ENCODE results near the gene DDX1. TPM values are rescaled to one million over a fixed set of nuclear protein-coding genes. Genes with fewer than 3 reads are reported as not detected.

The DDX1 gene
- total and polyA plus RNA-seq, 2 of the 4 experiments (the other 2 are of a cell fraction) = 73.6 to 74.9 TPM

- no CpG with 5 or more reads among the region's 9 CpGs for WGBS, 2 experiments (ENCODE audit: extremely low coverage in 2 of 2, insufficient read length in 1 of 2)
- H3K56ac ChIP-seq (ENCODE audit: extremely low read depth, insufficient read depth, low read length) = no peak overlapping the region
- no peaks in the 10 kb centered on the region for H3K9me3 ChIP-seq (ENCODE audit: control insufficient read depth, insufficient read depth, low read length)
- no peaks in the 10 kb centered on the region for H3K27me3 ChIP-seq (ENCODE audit: control insufficient read depth, insufficient read depth, low read length)
- no peak overlapping the region for H3K4me3 ChIP-seq (ENCODE audit: insufficient read depth, low read depth, low read length)
- CTCF ChIA-PET = no interaction called here
- no peak overlapping the region for H3K14ac ChIP-seq (replicated peaks; ENCODE audit: low read depth, low read length)
- no peaks in the 10 kb centered on the region for H3K4me1 ChIP-seq (ENCODE audit: control insufficient read depth, insufficient read depth, low read length)
- H3K9me1 ChIP-seq (ENCODE audit: insufficient read depth, low read length) = no peaks in the 10 kb centered on the region
- H3K4me2 ChIP-seq (ENCODE audit: low read depth, low read length) = no peak overlapping the region
- no peak overlapping the region for H3K9ac ChIP-seq (ENCODE audit: low read depth, low read length)
- intact Hi-C loops (cut with micrococcal nuclease) (no loop called here), in situ Hi-C loops (cut with MboI; ENCODE audit: low sequenced_read_pairs) (no loop called here), dilution Hi-C loops (cut with HindIII; ENCODE audit: low sequenced_read_pairs, unreplicated experiment) (no loop called here)
- no peak overlapping the region for H2AK9ac ChIP-seq (replicated peaks; ENCODE audit: low read depth, low read length, poor library complexity)
- H2BK15ac ChIP-seq (ENCODE audit: low read depth, low read length) = no peak overlapping the region
- no peak overlapping the region for H2BK5ac ChIP-seq (ENCODE audit: low read depth, low read length, poor library complexity, severe bottlenecking)
- no peak overlapping the region for H2BK20ac ChIP-seq (ENCODE audit: low read depth, low read length)
- H4K20me1 ChIP-seq (ENCODE audit: insufficient read depth, low read length) = no peaks in the 10 kb centered on the region
- H4K8ac ChIP-seq (ENCODE audit: low read depth in 2 of 2, low read length in 2 of 2) = no peak overlapping the region
- no peaks in the 10 kb centered on the region for H3K36me3 ChIP-seq (ENCODE audit: control insufficient read depth, insufficient read depth, low read length)
- DNase-seq (no peak), ATAC-seq (ENCODE audit: low read depth) (no peak)
- no peaks in the 10 kb centered on the region for H3K79me1 ChIP-seq (ENCODE audit: low read depth in 1 of 2, low read length in 2 of 2)
- no peak overlapping the region for H2AK5ac ChIP-seq (ENCODE audit: low read depth, low read length)
- no peak overlapping the region for H3K23ac ChIP-seq (ENCODE audit: low read depth, low read length)
- no peak for TF ChIP-seq BHLHE40 (IDR thresholded peaks at IDR 0.05; ENCODE audit: low read depth, low read length)
- no peak for TF ChIP-seq CEBPB (IDR thresholded peaks at IDR 0.05; ENCODE audit: low read depth, low read length)
- no peak for TF ChIP-seq CHD1 (IDR thresholded peaks at IDR 0.05; ENCODE audit: low read depth, low read length)
- TF ChIP-seq MAZ (IDR thresholded peaks at IDR 0.05; ENCODE audit: borderline replicate concordance, low read depth, low read length) = no peak
- TF ChIP-seq FOS (IDR thresholded peaks at IDR 0.05; ENCODE audit: low read depth, low read length) = no peak
- TF ChIP-seq, protein P1, sequence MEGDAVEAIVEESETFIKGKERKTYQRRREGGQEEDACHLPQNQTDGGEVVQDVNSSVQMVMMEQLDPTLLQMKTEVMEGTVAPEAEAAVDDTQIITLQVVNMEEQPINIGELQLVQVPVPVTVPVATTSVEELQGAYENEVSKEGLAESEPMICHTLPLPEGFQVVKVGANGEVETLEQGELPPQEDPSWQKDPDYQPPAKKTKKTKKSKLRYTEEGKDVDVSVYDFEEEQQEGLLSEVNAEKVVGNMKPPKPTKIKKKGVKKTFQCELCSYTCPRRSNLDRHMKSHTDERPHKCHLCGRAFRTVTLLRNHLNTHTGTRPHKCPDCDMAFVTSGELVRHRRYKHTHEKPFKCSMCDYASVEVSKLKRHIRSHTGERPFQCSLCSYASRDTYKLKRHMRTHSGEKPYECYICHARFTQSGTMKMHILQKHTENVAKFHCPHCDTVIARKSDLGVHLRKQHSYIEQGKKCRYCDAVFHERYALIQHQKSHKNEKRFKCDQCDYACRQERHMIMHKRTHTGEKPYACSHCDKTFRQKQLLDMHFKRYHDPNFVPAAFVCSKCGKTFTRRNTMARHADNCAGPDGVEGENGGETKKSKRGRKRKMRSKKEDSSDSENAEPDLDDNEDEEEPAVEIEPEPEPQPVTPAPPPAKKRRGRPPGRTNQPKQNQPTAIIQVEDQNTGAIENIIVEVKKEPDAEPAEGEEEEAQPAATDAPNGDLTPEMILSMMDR (conservative IDR thresholded peaks at IDR 0.05; ENCODE audit: low read depth, low read length) = no peak
- no peak for TF ChIP-seq RFX5 (IDR thresholded peaks at IDR 0.05; ENCODE audit: low read depth, low read length)
- no peak for TF ChIP-seq MXI1 (IDR thresholded peaks at IDR 0.05; ENCODE audit: borderline replicate concordance, low read depth, low read length)
- no peak for TF ChIP-seq RAD21 (IDR thresholded peaks at IDR 0.05; ENCODE audit: low read length)
- no peak overlapping the region for H3K27ac ChIP-seq (ENCODE audit: insufficient read depth, low read length)
- no peak overlapping the region for H3K18ac ChIP-seq (ENCODE audit: low read depth, low read length)
- no peak overlapping the region for H2AFZ ChIP-seq (replicated peaks; ENCODE audit: low read length, poor library complexity)
- no peak overlapping the region for H2BK120ac ChIP-seq (ENCODE audit: low read depth, low read length)
- POLR2A ChIA-PET (ENCODE audit: unreplicated experiment) = no interaction called here
- H4K91ac ChIP-seq (ENCODE audit: insufficient read depth, low read depth, low read length) = no peak overlapping the region
- no TSS peak for BruUV-seq (replicated peaks)
- no peak overlapping the region for H4K5ac ChIP-seq (ENCODE audit: low read depth, low read length)
- H3K4ac ChIP-seq (ENCODE audit: low read depth, low read length) = no peak overlapping the region
These were observed 66.1 kb downstream of the DDX1 start for GRCh38 chr2:15657759-15658158.

All from IMR-90 (cell line).